HG03457 (cell line): ENCODE measurements around the gene VAC14.
"Not testable (repeated sequence)": the region's sequence is repeated elsewhere in the genome, so short reads cannot be mapped to it uniquely, and the experiment has no call there.

Experiments
- ATAC-seq: cut with Tn5 transposase; IDR thresholded peaks from one replicate; pipeline ENCODE4 v1.9.1; 2021; ENCODE audit warnings: moderate number of reproducible peaks; ENCODE audit not compliant: unreplicated experiment

The VAC14 gene

GRCh38 chr16:70682239-70683145 is 118.5 kb downstream of the VAC14 start:
- ATAC-seq: no peak

DNA sequence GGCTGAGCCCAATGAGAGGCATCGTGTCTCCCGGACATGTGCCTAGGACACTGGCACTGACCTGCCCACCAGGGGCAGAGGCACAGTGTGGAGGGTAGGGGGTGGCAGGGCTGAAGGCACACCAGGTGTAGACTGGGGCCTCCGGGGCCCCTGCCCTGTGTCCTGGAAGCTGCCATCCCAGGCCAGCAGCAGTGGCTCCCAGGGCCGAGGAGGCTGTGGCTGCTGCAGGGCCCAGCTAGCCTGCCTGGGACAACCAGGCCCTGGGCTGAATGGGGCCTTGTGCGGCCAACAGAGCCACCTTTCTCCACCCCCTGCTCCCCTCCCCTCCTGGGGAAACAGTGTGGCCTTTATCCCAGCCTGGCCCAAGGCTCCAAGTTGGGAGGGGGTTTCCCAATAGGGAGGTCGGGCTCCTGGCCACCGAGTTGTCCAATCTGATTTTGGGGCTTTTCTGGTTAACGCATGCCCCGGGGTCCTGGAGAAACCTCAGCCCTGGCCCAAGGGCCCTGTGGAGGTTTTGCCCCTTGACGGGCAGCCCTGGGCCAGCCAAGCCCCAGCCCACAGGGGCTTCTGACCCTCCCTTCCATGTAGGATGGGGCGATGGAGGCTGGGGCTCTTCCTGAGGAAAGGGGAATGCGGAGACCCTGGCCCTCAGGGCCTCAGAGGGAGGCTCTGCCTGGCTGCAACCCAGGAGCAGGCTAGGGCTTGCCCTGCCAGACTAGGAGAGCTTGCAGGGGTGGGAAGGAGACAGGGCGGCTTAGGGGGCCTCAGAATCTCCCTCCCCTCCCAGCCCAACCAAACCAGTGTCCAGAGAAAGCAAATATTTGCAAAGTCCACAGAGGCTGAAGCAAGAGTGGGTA is 119.3 kb downstream of the VAC14 start:
- no peak for ATAC-seq

DNA sequence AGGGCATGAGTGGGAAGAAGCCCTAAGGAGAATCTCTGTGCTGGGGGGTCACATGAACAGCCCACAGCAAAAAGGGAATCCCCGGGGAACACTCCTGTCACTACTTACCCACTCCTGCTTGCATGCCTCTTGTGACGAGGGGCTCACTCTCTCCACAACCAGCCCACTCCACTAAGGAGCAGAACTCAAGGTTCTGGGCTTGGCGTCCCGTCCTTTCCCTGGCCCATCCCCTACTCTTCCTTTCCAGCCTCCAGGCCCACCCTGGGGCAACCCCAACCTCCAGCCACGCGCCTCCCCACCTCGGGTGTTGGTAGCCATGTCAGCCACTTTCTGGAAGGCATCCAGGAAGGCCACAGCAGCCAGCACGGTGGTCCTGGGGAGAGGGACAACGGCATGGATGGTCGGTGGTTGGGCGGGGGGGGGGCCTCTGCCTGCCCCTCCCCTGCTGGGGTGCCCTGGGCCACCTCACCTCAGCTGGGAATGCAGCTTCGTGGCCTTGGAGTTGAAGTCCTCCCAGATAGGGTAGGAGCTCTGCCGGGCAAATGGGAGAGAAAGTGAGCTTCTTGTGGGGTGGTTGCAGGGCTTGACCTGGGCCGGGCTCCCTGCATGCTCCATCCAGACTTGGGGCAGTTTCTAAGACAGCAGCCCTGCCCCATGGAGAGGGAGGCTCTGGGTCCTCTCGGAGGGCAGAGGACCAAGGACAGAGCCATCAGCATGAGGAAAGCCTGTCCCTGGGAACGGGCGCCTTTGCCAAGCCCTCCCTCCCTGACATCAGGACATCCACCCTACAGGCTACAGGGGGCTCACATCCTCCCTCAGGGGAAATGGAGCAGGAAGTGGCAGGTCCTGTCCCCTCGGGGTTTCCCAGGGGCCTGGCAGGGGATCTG is 120.2 kb downstream of the VAC14 start:
- ATAC-seq: no peak

- no peak for ATAC-seq
Measured at GRCh38 chr16:70679671-70680494, 121.1 kb downstream of the VAC14 start.

DNA sequence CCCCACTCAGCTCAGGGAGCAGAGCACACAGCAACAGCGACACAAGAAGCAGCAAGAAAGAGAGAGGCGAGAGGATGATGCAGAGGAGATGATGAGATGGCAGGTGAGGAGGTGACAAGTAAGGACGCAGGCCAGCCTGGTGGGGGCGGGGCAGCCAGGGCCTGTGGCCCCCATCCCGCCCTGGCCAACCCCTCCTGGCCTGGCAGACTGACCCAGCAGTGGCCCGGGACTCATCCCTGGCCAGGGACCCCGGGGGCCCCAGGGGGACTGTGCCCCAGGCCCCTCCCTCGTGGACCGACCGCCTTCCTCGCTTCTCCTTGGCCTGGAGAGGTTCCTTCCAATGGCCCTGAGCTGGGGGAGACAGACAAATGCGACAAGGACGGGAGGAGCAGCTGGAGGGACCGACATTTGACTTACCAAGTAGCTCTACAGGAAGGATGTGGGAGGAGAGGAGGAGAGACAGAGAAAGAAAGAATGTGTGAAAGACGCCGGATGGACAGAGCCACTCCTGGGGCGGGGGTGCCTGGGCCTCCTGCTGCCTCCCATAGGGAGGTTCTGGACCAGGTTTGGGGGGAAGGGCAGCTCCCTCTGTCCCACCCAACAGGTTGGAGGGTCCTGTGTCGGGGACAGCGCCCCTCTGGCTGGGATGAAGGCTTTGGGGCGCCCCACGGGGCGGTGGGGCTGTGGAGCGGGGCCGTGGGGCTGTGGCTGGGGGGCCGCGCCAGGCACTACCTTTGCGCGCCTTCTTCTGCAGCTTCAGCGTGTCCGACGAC is 121.9 kb downstream of the VAC14 start:
- no peak for ATAC-seq

DNA sequence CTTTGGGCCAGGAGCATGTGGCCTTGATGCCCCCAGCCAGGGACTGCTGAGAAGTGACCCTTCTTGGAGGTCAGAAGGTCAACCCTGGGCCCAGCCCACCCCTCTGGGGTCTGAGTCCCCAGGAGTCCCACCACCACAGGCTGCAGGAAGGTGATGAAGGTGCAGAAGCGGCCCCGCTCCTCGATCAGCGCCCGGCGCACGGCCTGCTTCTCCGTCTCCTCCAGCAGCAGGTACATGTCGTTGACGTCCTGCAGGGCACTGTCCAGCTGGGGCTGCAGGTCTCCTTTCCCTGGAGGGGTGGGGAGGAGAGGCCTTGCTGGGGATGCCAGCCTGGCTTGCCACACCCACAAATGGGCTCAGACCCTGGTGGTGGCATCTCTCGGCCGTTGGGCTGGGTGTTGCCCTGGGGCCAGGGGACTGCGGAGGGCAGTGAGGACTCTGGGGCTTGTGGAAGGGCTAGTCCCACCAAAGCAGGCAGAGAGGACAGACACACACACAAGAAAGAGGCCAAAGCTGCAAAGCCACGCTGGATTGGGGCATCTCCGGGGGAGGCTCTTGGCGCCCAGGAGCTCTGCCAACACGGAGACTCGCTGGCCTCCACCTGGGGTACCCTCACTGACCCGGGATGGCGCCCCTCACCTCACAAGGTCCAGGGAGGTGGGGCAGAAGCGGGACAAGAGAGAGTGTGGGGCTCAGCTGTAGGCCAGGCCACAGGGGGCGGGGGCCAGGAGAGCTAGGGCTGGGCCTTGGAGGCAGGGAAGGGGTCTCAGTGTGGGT is 122.6 kb downstream of the VAC14 start:
- ATAC-seq: no peak

GRCh38 chr16:70677499-70678120 is 123.3 kb downstream of the VAC14 start:
- no peak for ATAC-seq

- ATAC-seq: no peak
Measured at GRCh38 chr16:70676675-70677498, 124.1 kb downstream of the VAC14 start.

- ATAC-seq: no peak
Measured at GRCh38 chr16:70675851-70676513, 125.0 kb downstream of the VAC14 start.

GRCh38 chr16:70674221-70675014 is 126.5 kb downstream of the VAC14 start:
- no peak for ATAC-seq

DNA sequence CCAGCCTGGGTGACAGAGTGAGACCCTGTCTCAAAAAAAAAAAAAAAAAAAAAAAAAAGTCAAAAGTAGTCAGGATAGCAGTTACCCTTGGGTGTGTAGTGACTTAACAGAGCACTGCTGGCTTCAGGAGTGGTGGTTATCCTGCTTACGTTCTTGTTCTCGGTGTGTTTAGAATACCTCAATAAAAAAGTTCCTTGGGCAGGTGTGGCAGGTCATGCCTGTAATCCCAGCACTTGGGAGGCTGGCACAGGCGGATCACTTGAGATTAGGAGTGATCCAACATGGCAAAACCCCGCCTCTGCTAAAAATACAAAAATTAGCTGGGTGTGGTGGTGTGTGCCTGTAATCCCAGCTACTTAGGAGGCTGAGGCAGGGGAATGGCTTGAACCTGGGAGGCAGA is 130.0 kb downstream of the VAC14 start:
- ATAC-seq: not testable (repeated sequence)

GRCh38 chr16:70670175-70670574 is 130.8 kb downstream of the VAC14 start:
- no peak for ATAC-seq

GRCh38 chr16:70665806-70666735 is 134.9 kb downstream of the VAC14 start:
- no peak for ATAC-seq

GRCh38 chr16:70665113-70665694 is 135.8 kb downstream of the VAC14 start:
- no peak for ATAC-seq
